HG03175 (cell line): ENCODE measurements around the gene TAF1A.
"Not testable (repeated sequence)": the region's sequence is repeated elsewhere in the genome, so short reads cannot be mapped to it uniquely, and the experiment has no call there.

Experiments used
- ATAC-seq: cut with Tn5 transposase; IDR thresholded peaks from one replicate; pipeline ENCODE4 v1.9.1; 2021; ENCODE audit warnings: mild to moderate bottlenecking, moderate library complexity; ENCODE audit not compliant: unreplicated experiment

Gene TAF1A

GRCh38 chr1:222589462-222590302 is at the start of gene TAF1A:
Gene TAF1A, minus strand, starts transcription at chr1:222589933.
- ATAC-seq = peak; percentile 100

DNA sequence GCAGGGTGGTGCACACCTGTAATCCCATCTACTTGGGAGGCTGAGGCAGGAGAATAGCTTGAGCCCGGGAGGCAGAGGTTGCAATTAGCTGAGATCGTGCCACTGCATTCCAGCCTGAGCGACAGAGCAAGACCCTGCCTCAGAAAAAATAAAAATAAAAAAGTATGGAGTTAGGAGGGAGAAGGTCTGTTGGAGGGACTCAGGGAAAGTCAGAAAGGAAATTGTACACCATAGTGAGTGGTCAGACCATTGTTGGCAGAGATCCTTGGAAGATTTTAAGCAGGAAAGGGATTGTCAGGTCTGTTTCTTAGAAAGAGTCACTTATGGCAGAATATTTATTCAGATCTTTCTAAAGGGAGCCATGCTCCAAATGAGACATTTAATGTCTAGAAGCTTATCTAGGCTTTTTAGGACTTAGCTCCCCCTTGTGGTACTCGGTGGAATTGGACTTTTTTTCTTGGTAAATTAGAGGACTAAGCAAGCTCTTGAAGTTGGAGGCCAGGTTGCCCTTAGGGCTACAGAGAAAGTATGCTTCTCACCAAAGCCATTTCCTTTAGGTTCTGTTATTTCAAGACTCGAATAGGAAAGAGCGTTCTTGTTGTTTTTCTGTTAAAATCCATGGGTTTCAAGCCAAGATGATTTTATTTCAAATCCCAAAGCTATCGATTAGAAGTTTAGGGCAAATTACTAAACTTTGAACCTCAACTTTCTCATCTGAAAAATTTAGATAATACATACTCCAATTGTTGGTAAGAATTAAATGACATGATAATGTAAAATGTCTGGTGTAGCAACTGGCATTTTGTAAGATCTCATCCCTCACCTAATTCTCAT is 44.7 kb upstream of the TAF1A start:
- ATAC-seq = peak; percentile 87

GRCh38 chr1:222632749-222633148 is 43.0 kb upstream of the TAF1A start:
- no peak for ATAC-seq

DNA sequence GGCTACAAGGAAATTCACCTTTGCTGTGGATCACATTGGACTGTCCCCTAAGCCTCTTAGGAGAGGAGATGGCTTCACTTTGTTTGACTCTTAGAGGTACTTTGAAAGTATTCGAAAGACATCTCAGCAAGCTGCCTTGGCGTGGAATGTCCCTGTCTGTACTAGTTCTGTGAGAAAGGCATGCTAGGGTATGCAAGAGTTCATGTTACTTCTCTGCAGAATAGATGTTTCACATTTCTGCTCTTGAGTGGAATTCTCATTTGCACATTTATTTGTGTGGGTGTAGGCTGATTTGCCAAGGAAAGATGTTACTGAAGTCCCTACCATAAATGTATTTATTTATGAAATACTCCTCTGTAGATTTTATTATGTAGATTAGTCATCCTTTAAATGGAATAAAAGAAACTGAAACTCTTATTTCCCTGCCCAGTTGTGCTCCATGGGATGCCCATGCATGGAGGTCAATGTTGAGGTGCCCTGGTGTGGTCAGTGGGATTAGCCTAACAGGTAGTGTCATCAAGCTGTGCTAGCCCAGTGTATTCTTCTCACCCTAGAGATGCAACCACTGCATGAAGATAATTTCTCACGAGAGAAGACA is 42.0 kb upstream of the TAF1A start:
- ATAC-seq = no peak

GRCh38 chr1:222629921-222630535 is 40.3 kb upstream of the TAF1A start:
- ATAC-seq = no peak

DNA sequence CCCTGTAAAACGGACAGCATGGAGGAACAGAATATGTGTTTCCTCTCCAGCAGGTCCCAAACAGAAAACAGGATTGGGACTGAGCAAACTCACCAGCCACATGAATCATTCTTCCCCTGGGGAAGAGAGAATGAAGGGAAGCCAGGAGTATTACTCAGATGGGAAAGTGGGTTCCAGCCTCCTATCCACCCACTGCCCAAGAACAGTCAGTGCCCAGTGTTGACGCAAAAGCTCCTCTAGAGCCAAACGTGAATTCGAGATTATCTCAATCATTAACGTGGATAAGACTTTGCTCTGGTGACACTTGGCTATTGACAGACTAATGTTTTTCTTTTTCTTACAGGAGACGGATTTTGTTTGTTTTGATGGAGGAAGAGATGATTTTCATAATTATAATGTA is 37.5 kb upstream of the TAF1A start:
- ATAC-seq = no peak

DNA sequence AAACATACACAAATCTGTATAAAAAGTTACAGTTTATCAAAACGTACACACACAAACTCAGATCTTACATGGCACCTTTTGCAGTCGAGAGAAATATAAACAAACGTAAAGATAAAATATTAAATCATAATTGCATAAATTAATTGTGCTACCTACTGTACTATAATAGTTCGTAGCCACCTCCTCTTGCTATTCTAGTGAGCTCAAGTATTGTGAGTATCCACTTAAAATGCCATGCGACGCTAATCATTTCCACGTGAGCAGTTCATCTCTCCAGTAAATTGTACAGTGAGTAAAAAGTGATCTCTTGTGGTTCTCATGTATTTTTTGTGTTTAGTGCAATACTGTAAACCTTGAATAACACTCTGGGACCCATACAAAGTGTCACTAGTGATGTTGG is 34.5 kb upstream of the TAF1A start:
- no peak for ATAC-seq

GRCh38 chr1:222623458-222623857 is 33.7 kb upstream of the TAF1A start:
- no peak for ATAC-seq

DNA sequence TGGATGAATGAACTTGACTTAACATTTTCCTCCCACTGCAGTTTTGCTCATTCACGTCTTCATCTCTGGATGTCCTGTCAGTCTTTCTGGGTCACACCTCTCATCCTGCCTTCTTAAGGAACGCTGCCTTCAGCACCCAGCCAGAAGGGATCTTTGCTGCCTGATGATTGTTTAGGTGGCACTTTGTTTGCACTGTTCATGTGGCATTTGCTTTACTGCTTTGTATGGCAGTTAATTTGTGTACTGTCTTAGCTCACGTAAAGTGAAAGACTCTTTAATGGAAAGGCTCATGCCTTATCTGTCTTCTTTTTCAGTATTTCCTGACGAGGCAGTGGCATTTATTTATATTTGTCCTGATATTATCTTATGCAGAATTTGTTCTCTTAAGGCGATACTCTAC is 33.0 kb upstream of the TAF1A start:
- ATAC-seq = no peak

- ATAC-seq = peak; percentile 48
Observed at GRCh38 chr1:222620566-222620965, 30.8 kb upstream of the TAF1A start.

DNA sequence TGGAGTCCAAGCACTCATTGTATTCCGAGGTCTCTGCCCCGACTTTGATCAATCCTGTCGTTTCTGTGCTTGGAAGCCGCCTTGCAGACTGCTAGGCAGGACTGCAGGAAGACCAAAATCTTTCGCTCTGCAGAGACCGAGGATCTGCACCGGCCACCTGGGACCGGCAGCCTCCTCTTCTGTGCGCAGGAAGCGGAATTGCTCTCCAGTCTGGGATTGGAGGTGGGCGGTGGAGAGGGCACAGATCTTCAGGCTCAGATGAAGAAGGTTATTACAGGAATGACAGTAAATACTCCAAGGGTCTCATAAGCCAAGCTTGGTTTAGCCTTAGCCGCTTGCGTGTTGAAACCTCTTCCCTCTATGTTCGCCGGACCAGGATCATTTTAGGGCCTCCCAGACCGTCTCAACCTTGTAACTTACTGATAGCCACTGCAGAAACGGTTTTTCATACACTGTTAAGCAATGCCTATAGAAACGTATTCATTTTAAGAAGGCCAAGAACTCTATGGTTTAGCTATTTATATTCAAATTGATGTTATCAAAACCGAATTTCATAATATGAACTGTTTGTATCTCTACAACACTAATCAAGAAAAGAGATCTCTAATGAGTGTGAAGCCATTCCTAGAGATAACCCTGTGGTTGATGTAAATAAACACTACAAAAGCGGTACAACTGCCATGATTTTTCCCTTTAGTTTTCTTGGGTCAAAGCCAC is 29.3 kb upstream of the TAF1A start:
- no peak for ATAC-seq

DNA sequence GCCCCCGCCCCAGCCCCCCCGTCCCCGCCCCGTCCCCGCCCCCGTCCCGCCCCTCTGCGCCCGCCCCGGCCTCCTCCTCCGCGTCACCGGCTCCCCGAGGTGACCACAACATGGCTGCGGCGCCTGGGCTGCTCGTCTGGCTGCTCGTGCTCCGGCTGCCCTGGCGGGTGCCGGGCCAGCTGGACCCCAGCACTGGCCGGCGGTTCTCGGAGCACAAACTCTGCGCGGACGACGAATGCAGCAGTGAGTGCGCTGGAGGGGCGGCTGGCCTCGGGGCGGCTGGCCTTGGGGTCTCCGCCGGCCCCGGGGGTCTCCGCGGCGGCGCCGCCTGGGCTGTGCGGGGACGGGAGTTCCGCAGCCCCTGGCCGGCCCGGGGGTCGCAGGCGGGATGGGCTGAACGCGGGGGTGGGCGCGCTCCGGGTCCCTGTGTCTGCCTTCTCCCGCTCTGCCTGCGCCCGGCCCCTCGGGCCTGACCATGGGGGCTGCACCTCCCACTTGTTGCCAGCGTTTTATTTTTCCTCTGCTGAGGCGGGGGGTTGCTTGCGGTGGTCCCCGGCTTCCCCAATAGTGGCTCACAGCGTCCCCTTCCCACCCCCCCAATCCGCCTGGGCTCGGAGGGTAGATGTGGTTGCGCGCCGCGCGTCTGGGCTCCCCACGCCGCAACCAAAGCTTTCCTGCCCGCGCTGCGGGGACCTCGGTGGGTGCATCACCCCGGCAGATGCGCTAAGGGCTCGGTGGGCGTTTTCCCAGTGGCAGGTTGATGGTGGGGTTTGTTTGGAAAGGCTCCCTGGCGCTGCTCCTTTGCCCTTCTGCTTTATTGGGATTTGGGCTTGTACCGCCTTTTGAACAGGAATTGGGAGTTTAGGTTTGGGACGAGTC is 28.5 kb upstream of the TAF1A start, which contains the start of gene MIA3:
Gene MIA3 (plus strand): TSS at position 97 of the 879 bp plus-strand sequence. CDS start 14 bp downstream, at position 111.
- peak; percentile 52 for ATAC-seq

- peak; percentile 82 for ATAC-seq
Observed at GRCh38 chr1:222617367-222617951, 27.7 kb upstream of the TAF1A start.

GRCh38 chr1:222616525-222616924 is 26.8 kb upstream of the TAF1A start:
- ATAC-seq = no peak

DNA sequence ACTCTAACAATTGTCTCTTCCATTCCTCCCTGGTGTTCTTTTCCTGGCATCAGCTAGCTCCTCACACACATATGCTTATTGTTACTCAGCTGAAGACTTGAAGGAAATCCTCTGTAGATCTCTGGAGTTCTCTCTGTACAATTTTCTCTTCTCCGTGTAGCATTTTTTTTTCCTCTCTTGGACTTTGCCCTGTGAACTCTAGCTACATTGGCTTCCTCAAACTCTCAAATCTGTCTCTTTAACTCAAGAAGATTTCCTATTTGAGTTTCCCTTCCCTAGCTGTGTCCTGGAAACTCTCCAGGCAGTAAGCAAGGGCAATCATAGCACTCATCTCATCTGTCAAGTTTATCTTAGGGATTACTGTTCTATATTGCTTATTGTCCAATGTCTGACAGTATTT is 23.9 kb upstream of the TAF1A start:
- no peak for ATAC-seq

GRCh38 chr1:222610728-222611127 is 21.0 kb upstream of the TAF1A start:
- ATAC-seq = no peak

GRCh38 chr1:222609111-222609510 is 19.4 kb upstream of the TAF1A start:
- ATAC-seq = not testable (repeated sequence)

GRCh38 chr1:222606757-222607156 is 17.0 kb upstream of the TAF1A start:
- ATAC-seq = no peak

DNA sequence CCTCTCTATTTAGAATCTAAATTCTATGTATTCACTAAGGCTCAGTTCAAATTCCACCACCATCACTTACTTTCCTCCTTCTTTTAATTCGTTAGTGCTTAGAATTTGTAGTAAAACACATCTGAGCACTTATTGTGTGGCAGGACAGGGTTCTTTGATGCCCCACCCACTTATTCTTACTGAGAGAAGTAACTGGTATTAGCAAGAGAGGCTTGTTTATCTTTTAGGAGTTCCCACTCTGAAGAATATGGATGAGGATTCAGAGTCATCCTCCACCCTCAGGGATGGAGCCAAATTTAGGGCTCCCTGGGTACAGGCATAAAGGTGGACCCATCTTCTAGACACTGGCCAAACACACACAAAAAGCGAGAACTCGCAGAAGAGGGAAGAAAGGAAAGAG is 11.5 kb upstream of the TAF1A start:
- ATAC-seq = no peak
